Retinal pigment epithelial cell (primary cell): ENCODE data around the gene C19orf85.
A peak's percentile ranks its signal among the peaks of the same experiment; 100 is the strongest.

Source experiments
- DNase-seq: peaks from one replicate; pipeline ENCODE4 v3.0.0-alpha.2; 2010; ENCODE audit warnings: low read depth
- H3K4me3 ChIP-seq: 2 replicates; pipeline ENCODE4 v1.5.1; 2011; ENCODE audit warnings: mild to moderate bottlenecking, low read length, control low read depth, moderate library complexity
- TF ChIP-seq, protein P1 (sequence below): conservative IDR thresholded peaks from 2 replicates; pipeline ENCODE4 v1.5.1; 2011; ENCODE audit warnings: low read depth, low read length, control low read depth, inconsistent platforms

C19orf85 gene

DNA sequence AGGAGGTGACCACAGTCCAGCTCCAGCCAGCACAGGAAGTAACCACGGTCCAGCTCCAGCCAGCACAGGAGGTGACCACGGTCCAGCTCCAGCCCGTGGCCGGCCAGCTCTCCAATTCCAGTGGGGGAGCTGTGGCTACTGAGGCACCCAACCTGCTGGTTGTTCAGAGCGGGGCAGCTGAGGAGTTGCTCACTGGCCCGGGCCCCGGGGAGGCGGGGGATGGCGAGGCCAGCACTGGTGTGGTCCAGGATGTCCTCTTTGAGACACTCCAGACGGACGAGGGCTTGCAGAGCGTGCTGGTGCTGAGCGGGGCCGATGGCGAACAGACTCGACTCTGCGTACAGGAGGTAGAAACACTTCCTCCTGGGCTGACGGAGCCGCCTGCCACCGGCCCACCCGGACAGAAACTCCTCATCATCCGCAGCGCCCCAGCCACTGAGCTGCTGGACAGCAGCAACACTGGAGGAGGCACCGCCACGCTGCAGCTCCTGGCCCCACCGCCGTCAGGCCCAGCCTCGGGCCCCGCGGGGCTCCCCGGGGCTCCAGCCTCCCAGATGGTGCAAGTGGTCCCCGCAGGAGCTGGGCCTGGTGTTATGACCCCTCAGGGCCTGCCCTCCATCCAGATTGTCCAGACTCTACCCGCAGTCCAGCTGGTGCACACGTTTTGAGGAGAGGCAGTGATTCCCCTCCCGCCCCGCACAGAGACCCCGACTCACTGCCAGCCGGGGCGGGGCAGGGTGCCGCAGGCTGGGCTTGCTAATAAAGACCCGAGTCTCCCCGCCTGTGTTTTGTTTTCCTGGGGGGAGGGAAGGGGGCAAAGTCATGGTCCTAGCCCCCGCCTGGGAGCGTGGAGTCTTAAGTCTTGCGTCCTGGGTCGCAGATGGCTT lies 19.4 kb upstream of the C19orf85 start:
- TF ChIP-seq, protein P1, sequence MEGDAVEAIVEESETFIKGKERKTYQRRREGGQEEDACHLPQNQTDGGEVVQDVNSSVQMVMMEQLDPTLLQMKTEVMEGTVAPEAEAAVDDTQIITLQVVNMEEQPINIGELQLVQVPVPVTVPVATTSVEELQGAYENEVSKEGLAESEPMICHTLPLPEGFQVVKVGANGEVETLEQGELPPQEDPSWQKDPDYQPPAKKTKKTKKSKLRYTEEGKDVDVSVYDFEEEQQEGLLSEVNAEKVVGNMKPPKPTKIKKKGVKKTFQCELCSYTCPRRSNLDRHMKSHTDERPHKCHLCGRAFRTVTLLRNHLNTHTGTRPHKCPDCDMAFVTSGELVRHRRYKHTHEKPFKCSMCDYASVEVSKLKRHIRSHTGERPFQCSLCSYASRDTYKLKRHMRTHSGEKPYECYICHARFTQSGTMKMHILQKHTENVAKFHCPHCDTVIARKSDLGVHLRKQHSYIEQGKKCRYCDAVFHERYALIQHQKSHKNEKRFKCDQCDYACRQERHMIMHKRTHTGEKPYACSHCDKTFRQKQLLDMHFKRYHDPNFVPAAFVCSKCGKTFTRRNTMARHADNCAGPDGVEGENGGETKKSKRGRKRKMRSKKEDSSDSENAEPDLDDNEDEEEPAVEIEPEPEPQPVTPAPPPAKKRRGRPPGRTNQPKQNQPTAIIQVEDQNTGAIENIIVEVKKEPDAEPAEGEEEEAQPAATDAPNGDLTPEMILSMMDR: no peak
- DNase-seq: no peak
- H3K4me3 ChIP-seq: peak overlapping the region; percentile 74

DNA sequence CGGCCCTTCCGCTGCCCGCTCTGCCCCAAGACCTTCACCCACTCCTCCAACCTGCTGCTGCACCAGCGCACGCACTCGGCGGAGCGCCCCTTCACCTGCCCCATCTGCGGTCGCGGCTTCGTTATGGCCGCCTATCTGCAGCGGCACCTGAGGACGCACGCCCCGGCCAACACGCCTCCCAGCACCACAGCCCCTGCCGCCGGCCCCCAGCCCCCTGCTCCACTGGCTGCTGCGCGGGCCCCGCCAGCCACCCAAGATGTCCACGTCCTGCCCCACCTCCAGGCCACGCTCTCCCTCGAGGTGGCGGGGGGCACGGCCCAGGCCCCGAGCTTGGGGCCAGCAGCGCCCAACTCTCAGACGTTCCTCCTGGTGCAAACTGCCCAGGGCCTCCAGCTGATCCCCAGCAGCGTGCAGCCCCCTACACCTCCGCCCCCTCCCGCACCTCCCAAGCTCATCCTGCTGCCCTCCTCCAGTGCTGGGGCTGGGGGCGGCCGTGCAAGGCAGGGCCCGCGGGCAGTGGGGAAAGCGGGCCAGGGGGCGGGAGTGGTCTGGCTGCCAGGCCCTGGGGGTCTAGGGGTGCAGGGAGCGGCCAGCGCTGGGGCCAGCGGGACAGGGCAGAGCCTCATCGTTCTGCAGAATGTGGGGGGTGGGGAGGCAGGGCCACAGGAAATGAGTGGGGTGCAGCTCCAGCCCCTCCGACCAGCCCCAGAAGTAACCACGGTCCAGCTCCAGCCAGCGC lies 18.6 kb upstream of the C19orf85 start:
- no peak overlapping the region for H3K4me3 ChIP-seq
- no peak for DNase-seq
- TF ChIP-seq, protein P1: no peak

DNA sequence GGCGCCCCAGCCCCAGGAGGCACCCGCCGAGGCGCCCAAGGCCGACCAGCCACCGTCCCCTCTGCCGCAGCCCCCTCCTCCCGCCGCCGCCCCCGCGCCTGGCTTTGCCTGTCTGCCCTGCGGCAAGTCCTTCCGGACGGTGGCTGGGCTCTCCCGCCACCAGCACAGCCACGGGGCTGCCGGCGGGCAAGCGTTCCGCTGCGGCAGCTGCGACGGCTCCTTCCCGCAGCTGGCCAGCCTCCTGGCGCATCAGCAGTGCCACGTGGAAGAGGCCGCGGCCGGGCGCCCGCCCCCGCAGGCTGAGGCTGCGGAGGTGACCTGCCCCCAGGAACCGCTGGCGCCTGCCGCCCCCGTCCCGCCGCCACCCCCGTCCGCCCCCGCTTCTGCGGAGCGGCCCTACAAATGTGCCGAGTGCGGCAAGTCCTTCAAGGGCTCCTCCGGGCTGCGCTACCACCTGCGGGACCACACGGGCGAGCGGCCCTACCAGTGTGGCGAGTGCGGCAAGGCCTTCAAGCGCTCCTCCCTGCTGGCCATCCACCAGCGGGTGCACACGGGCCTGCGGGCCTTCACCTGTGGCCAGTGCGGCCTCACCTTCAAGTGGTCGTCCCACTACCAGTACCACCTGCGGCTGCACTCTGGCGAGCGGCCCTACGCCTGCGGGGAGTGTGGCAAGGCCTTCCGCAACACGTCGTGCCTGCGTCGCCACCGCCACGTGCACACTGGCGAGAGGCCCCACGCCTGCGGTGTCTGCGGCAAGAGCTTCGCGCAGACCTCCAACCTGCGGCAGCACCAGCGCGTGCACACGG lies 17.8 kb upstream of the C19orf85 start:
- no peak for DNase-seq
- TF ChIP-seq, protein P1: no peak
- H3K4me3 ChIP-seq: no peak overlapping the region

DNA sequence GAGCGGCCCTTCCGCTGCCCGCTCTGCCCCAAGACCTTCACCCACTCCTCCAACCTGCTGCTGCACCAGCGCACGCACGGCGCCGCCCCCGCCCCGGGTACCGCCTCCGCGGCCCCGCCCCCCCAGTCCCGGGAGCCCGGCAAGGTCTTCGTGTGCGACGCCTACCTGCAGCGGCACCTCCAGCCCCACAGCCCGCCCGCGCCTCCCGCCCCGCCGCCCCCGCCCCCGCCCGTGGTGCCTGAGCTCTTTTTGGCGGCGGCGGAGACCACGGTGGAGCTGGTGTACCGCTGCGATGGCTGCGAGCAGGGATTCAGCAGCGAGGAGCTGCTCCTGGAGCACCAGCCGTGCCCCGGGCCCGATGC lies 17.2 kb upstream of the C19orf85 start:
- H3K4me3 ChIP-seq: no peak overlapping the region
- TF ChIP-seq, protein P1: no peak
- no peak for DNase-seq

DNA sequence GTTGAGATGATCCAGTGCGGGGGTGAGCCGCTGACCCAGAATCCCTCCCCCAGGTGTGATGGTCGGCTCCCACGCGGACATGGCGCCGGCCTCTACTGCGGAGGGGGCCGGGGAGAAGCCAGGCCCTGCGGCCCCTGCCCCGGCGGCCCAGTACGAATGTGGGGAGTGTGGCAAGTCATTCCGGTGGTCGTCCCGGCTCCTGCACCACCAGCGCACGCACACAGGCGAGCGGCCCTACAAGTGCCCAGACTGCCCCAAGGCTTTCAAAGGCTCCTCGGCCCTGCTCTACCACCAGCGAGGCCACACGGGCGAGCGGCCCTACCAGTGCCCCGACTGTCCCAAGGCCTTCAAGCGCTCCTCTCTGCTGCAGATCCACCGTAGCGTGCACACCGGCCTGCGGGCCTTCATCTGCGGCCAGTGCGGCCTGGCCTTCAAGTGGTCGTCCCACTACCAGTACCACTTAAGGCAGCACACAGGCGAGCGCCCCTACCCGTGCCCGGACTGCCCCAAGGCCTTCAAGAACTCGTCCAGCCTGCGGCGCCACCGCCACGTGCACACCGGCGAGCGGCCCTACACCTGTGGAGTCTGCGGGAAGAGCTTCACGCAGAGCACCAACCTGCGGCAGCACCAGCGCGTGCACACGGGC lies 16.7 kb upstream of the C19orf85 start:
- DNase-seq: no peak
- no peak overlapping the region for H3K4me3 ChIP-seq
- TF ChIP-seq, protein P1: no peak

GRCh38 chr19:55479451-55480230 lies 15.1 kb upstream of the C19orf85 start:
- no peak for DNase-seq
- no peak overlapping the region for H3K4me3 ChIP-seq
- TF ChIP-seq, protein P1: no peak
